GM18517 (cell line): ENCODE measurements around the gene PCK1.
"Not testable (repeated sequence)": the region's sequence is repeated elsewhere in the genome, so short reads cannot be mapped to it uniquely, and the experiment has no call there.

Experiments used
- ATAC-seq: cut with Tn5 transposase; IDR thresholded peaks from one replicate; pipeline ENCODE4 v1.9.1; 2021; ENCODE audit warnings: mild to moderate bottlenecking, moderate library complexity; ENCODE audit not compliant: unreplicated experiment

PCK1 gene

GRCh38 chr20:57560554-57561355, at the start of gene PCK1:
TSS of gene PCK1 (plus strand) at chr20:57561110. CDS start at chr20:57561412, 302 bp downstream.
- ATAC-seq = no peak

GRCh38 chr20:57511709-57512108, 49.2 kb upstream of the PCK1 start:
- not testable (repeated sequence) for ATAC-seq

GRCh38 chr20:57512432-57512831, 48.5 kb upstream of the PCK1 start:
- no peak for ATAC-seq

- ATAC-seq = no peak
Observed at GRCh38 chr20:57513199-57513598, 47.7 kb upstream of the PCK1 start.

- no peak for ATAC-seq
Observed at GRCh38 chr20:57514273-57514751, 46.6 kb upstream of the PCK1 start.

GRCh38 chr20:57517904-57518303, 43.0 kb upstream of the PCK1 start:
- ATAC-seq = no peak

GRCh38 chr20:57522380-57523140, 38.4 kb upstream of the PCK1 start:
- ATAC-seq = no peak

- ATAC-seq = no peak
Observed at GRCh38 chr20:57523782-57524181, 37.1 kb upstream of the PCK1 start.

- ATAC-seq = no peak
Observed at GRCh38 chr20:57524511-57525176, 36.3 kb upstream of the PCK1 start, which contains the start of gene CTCFL. TSS of gene CTCFL (minus strand) at chr20:57525140. CDS start at chr20:57524205, 935 bp downstream.

GRCh38 chr20:57525328-57526086, 35.4 kb upstream of the PCK1 start:
- ATAC-seq = no peak

- no peak for ATAC-seq
Observed at GRCh38 chr20:57526087-57526884, 34.6 kb upstream of the PCK1 start.

GRCh38 chr20:57526885-57527460, 33.9 kb upstream of the PCK1 start:
- no peak for ATAC-seq

- no peak for ATAC-seq
Observed at GRCh38 chr20:57527728-57528127, 33.2 kb upstream of the PCK1 start.

- ATAC-seq = no peak
Observed at GRCh38 chr20:57528148-57528547, 32.8 kb upstream of the PCK1 start.

- no peak for ATAC-seq
Observed at GRCh38 chr20:57529160-57529585, 31.7 kb upstream of the PCK1 start.

- ATAC-seq = no peak
Observed at GRCh38 chr20:57529810-57530209, 31.1 kb upstream of the PCK1 start.

GRCh38 chr20:57530327-57530981, 30.5 kb upstream of the PCK1 start:
- ATAC-seq = no peak

GRCh38 chr20:57532104-57532503, 28.8 kb upstream of the PCK1 start:
- ATAC-seq = no peak

GRCh38 chr20:57535297-57535696, 25.6 kb upstream of the PCK1 start:
- no peak for ATAC-seq
